HEK293 (cell line): Measurements from ENCODE around the gene CYP27B1.

Experiments used
- CTCF ChIP-seq: fragments of 450-650 bp; formaldehyde crosslinking; IDR thresholded peaks from 2 replicates; pipeline ENCODE4 v1.5.1; 2016; ENCODE audit warnings: missing biosample characterization, missing genetic modification characterization
- YY1 ChIP-seq: fragments of 450-650 bp; formaldehyde crosslinking; IDR thresholded peaks from 2 replicates; pipeline ENCODE4 v1.5.1; 2018; ENCODE audit warnings: missing biosample characterization, missing genetic modification characterization
- ZBTB7A ChIP-seq: fragments of 450-650 bp; formaldehyde crosslinking; IDR thresholded peaks from 2 replicates; pipeline ENCODE4 v1.5.1; 2016; ENCODE audit warnings: low read depth, missing biosample characterization, missing genetic modification characterization
- ZNF184 ChIP-seq: fragments of 450-650 bp; IDR thresholded peaks from 2 replicates; pipeline ENCODE4 v1.5.1; 2018; ENCODE audit warnings: missing biosample characterization, mild to moderate bottlenecking, missing genetic modification characterization
- ZNF239 ChIP-seq: fragments of 450-650 bp; formaldehyde crosslinking; IDR thresholded peaks from 2 replicates; pipeline ENCODE4 v1.5.1; 2016; ENCODE audit warnings: missing biosample characterization, missing genetic modification characterization
- ZNF26 ChIP-seq: fragments of 450-650 bp; formaldehyde crosslinking; IDR thresholded peaks from 2 replicates; pipeline ENCODE4 v1.5.1; 2016; ENCODE audit warnings: missing biosample characterization, missing genetic modification characterization
- ZNF341 ChIP-seq: fragments of 450-650 bp; formaldehyde crosslinking; IDR thresholded peaks from 2 replicates; pipeline ENCODE4; 2016; ENCODE audit warnings: low read depth, missing biosample characterization, missing genetic modification characterization
- ZNF629 ChIP-seq: fragments of 450-650 bp; formaldehyde crosslinking; IDR thresholded peaks from 2 replicates; pipeline ENCODE4 v1.5.1; 2017; ENCODE audit warnings: missing biosample characterization, missing genetic modification characterization
- ZNF670 ChIP-seq: fragments of 450-650 bp; formaldehyde crosslinking; IDR thresholded peaks from 2 replicates; pipeline ENCODE4 v1.5.1; 2016; ENCODE audit warnings: missing biosample characterization, missing genetic modification characterization, low read depth
- ZSCAN30 ChIP-seq: fragments of 450-650 bp; IDR thresholded peaks from 2 replicates; pipeline ENCODE4 v1.5.1; 2018; ENCODE audit warnings: missing biosample characterization, mild to moderate bottlenecking, missing genetic modification characterization, moderate library complexity
- TF ChIP-seq, protein P1 (sequence below): sonication (generic); formaldehyde crosslinking; IDR thresholded peaks from 2 replicates; pipeline ENCODE4 v1.8.1; 2022; ENCODE audit warnings: mild to moderate bottlenecking, moderate library complexity, missing genetic modification reagents

- TF ChIP-seq, protein P1, sequence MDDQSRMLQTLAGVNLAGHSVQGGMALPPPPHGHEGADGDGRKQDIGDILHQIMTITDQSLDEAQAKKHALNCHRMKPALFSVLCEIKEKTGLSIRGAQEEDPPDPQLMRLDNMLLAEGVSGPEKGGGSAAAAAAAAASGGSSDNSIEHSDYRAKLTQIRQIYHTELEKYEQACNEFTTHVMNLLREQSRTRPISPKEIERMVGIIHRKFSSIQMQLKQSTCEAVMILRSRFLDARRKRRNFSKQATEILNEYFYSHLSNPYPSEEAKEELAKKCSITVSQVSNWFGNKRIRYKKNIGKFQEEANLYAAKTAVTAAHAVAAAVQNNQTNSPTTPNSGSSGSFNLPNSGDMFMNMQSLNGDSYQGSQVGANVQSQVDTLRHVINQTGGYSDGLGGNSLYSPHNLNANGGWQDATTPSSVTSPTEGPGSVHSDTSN (CRISPR knock-in tag): no peak
- TF ChIP-seq ZBTB7A (tag by site-specific recombination) (no peak), CTCF (tag by site-specific recombination) (no peak), ZNF26 (tag by site-specific recombination) (no peak), ZSCAN30 (no peak), ZNF341 (no peak), ZNF629 (tag by site-specific recombination) (no peak), ZNF239 (tag by site-specific recombination) (no peak), ZNF670 (tag by site-specific recombination) (no peak), ZNF184 (no peak), YY1 (tag by site-specific recombination) (no peak)
These were observed 51.1 kb downstream of the CYP27B1 start for GRCh38 chr12:57715786-57716185.
